ENCODE data around the gene RHOU.

Gene RHOU

DNA sequence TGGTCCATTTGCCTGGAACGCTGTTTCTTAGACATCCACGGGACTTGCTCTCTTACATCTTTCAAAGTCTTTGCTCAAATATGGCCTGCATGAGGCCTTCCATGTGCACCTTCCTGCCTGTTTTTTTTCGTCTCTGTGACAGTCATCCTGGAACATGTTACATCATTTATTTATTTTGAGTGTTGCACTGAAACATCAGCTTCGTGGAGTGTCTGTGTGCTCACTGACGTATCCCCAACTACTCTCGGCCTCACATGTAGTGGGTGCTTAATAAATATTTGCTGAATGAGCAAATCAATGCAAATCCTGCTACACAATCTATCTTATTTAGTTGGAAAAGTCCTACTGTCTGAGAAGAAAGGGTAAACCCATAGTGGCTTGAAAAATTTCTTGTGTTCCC, 11.4 kb upstream of the RHOU start:
- H3K27ac ChIP-seq = no peak overlapping the region
- TF ChIP-seq, protein P1, sequence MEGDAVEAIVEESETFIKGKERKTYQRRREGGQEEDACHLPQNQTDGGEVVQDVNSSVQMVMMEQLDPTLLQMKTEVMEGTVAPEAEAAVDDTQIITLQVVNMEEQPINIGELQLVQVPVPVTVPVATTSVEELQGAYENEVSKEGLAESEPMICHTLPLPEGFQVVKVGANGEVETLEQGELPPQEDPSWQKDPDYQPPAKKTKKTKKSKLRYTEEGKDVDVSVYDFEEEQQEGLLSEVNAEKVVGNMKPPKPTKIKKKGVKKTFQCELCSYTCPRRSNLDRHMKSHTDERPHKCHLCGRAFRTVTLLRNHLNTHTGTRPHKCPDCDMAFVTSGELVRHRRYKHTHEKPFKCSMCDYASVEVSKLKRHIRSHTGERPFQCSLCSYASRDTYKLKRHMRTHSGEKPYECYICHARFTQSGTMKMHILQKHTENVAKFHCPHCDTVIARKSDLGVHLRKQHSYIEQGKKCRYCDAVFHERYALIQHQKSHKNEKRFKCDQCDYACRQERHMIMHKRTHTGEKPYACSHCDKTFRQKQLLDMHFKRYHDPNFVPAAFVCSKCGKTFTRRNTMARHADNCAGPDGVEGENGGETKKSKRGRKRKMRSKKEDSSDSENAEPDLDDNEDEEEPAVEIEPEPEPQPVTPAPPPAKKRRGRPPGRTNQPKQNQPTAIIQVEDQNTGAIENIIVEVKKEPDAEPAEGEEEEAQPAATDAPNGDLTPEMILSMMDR (IDR thresholded peaks at IDR 0.05) = no peak
- TF ChIP-seq ZFX (IDR thresholded peaks at IDR 0.05; ENCODE audit: borderline replicate concordance) = no peak

DNA sequence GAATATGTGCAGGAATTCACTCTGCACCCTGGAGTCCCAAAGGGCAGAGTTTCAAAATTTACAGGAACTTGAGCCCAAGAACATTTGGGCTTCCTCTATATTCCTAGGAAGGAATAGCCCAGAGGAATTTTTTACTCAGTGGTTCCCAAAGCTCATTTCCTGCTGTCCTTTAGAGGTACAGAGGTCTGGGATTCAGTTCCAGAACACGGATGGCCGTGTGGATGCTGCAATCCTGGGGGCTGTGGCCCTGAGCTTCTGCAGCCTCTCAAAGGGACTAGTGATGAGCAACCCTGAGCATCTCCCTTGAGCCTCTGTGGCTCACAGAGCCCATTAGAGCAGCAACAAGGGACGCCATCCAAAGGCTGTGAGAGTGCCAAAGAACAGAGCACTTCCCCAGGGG, 10.1 kb upstream of the RHOU start:
- TF ChIP-seq, protein P1 (IDR thresholded peaks at IDR 0.05) = no peak
- no peak for TF ChIP-seq ZFX (IDR thresholded peaks at IDR 0.05; ENCODE audit: borderline replicate concordance)
- H3K27ac ChIP-seq = no peak overlapping the region

DNA sequence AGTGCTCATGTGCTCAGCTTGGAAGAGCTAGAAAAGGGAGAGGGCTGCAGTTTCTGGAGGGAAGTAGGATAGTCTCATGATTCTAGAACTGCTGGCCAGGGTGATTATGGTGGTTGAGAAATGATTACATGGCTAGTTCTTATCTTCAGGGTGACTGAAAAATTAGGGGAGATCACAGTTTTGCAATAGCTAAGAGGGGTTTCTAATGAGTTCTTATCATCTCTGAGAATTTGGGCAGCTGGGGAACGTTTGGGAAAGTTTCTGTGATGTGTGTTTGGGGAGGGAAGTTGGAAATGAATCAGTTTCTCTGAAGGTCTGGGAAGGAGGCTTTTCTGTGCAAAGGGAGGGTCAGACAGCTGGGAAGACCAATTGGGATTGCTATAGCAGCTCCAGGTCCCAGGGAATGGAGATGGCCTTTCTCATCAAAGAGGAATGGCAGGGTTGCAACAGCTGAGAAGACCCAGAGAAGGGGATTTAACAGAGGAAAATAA, 7.6 kb upstream of the RHOU start:
- H3K27ac ChIP-seq = peak overlapping the region; percentile 71
- no peak for TF ChIP-seq ZFX (IDR thresholded peaks at IDR 0.05; ENCODE audit: borderline replicate concordance)

DNA sequence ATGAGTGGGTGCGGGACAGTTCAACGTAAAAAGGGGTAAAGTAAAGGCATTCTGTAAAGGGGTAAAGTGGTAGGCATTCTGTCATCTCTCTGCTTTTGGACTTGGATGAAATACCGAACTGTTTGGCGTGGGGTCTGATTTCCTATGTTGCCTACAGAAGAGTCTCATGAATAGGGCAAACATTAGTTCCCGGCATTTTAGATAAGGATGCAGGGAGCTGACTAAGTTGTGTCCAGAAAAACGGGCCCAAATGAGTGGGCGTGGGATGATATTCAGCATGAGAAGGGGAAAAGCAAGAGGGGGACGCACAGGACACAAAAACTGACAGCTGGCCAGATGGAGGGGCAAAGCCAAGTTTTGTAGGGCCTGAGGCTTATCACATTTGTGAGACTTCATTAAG, 2.9 kb upstream of the RHOU start:
- no peak overlapping the region for H3K27ac ChIP-seq
- TF ChIP-seq, protein P1 (IDR thresholded peaks at IDR 0.05) = no peak
- no peak for TF ChIP-seq ZFX (IDR thresholded peaks at IDR 0.05; ENCODE audit: borderline replicate concordance)

DNA sequence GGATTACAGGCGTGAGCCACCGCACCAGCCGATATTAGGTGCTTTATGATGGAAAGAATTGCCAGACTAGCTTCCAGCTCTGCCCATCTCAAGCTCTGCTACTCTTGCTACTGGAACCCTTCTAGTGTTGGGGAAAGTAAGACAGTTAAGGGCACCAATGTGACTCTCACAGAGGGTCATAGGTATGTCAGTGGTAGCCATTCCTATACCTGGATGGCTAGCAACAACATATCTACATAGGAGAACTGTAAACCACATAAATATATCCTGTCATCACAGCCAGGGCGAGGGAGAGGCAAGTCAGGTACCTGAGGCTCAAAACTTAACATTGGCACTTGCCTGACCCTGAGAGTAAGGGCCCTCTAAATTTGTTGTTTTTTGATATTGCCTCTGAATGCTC, 1.7 kb upstream of the RHOU start:
- no peak overlapping the region for H3K27ac ChIP-seq
- no peak for TF ChIP-seq ZFX (IDR thresholded peaks at IDR 0.05; ENCODE audit: borderline replicate concordance)
- TF ChIP-seq, protein P1 (IDR thresholded peaks at IDR 0.05) = no peak

DNA sequence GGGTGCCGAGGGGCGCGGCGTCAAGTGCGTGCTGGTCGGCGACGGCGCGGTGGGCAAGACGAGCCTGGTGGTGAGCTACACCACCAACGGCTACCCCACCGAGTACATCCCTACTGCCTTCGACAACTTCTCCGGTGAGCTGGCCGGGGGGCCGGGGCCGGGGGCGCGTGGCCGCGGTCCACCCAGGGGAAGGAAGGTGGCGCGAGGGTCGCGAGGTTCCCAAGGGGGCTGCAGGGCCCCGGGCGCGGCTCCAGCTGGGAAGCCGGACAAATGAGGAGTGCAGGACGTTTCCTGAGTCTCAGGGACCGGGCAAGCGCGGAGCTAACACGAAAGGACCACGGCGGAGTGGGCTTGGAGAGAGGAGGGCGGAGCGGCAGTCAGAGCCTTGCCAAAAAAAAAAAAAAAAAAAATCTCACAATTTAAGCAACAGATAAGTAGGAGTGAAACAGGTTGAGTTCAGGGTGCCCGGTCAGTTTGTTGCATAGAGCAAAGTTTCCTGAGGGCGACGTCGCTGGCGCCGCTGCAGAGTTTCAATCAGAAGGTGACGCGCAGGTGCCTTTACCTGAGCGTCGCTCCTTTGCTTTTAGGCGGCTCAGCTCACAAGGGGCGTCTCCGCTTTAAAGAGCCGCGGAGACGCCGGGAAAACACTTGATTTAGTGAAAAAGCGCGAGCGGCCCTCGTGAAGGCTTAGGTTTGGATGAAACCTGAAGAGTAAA, 750 bp downstream of the RHOU start:
- no peak for TF ChIP-seq ZFX (IDR thresholded peaks at IDR 0.05; ENCODE audit: borderline replicate concordance)
- TF ChIP-seq, protein P1 (IDR thresholded peaks at IDR 0.05) = no peak
- H3K27ac ChIP-seq = peak overlapping the region; percentile 86

DNA sequence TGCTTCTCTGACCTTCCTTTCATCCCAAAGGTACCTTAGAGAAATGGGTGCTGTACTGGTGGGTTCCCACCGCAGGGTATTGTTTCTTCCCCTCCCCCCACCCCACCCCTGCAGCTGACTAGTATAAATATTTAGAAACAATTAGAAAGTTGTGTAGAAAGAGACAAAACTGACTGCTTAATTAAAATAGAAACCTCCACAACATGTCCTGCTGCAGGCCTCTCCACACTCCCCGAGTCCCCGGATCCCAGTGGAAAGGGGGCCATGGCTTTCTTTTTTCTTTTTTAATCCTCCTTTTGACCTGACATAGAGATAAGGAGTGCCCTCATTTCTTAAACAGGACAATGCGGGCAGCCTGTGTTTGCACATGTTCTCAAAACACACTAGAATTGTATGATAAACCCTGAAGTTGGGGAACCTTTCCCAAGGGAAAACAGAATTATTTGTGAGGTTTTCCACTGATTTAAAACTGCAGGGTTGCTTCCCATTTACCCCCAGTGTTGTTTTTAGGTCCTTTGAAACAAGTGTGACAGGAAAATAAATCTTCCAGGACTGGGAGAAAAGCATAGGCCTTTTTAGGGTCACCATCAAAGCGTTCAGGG, 1.7 kb downstream of the RHOU start:
- no peak for TF ChIP-seq ZFX (IDR thresholded peaks at IDR 0.05; ENCODE audit: borderline replicate concordance)
- TF ChIP-seq, protein P1 (IDR thresholded peaks at IDR 0.05) = no peak
- H3K27ac ChIP-seq = peak overlapping the region; percentile 86

Data from 22Rv1 (cell line).